NT2/D1 (cell line): ENCODE data around the gene OTUD7B.
"Not testable (repeated sequence)": the region's sequence is repeated elsewhere in the genome, so short reads cannot be mapped to it uniquely, and the experiment has no call there.

Source experiments
- DNase-seq: peaks from one replicate; pipeline ENCODE4 v3.0.0-alpha.2; 2011; ENCODE audit warnings: low read depth, low spot score
- H3K27me3 ChIP-seq: 2 replicates; pipeline ENCODE4 v1.6.0; 2011; ENCODE audit warnings: mild to moderate bottlenecking; ENCODE audit not compliant: insufficient read length, insufficient read depth
- H3K36me3 ChIP-seq: 2 replicates; pipeline ENCODE4 v1.6.1; 2011; ENCODE audit warnings: mild to moderate bottlenecking, low read length, mixed read lengths; ENCODE audit not compliant: insufficient read depth, insufficient read length
- H3K4me1 ChIP-seq: 2 replicates; pipeline ENCODE4 v1.5.1; 2011; ENCODE audit not compliant: insufficient read depth, insufficient read length
- H3K4me3 ChIP-seq: 2 replicates; pipeline ENCODE4 v1.5.1; 2011; ENCODE audit warnings: low read depth; ENCODE audit not compliant: insufficient read length
- H3K9ac ChIP-seq: 2 replicates; pipeline ENCODE4 v1.6.0; 2011; ENCODE audit warnings: low read depth; ENCODE audit not compliant: insufficient read length
- H3K9me3 ChIP-seq: 2 replicates; pipeline ENCODE4 v1.5.1; 2011; ENCODE audit warnings: mild to moderate bottlenecking, low read length; ENCODE audit not compliant: insufficient read depth
- SUZ12 ChIP-seq: IDR thresholded peaks from 2 replicates; pipeline ENCODE4 v1.6.1; 2011; ENCODE audit not compliant: insufficient read length, insufficient read depth; ENCODE audit errors: extremely low read depth
- YY1 ChIP-seq: IDR thresholded peaks from 2 replicates; pipeline ENCODE4 v1.6.1; 2011; ENCODE audit not compliant: insufficient read length, insufficient read depth
- ZNF274 ChIP-seq: IDR thresholded peaks from 2 replicates; pipeline ENCODE4 v1.6.1; 2011; ENCODE audit warnings: mild to moderate bottlenecking, low read depth, low read length

The OTUD7B gene

DNA sequence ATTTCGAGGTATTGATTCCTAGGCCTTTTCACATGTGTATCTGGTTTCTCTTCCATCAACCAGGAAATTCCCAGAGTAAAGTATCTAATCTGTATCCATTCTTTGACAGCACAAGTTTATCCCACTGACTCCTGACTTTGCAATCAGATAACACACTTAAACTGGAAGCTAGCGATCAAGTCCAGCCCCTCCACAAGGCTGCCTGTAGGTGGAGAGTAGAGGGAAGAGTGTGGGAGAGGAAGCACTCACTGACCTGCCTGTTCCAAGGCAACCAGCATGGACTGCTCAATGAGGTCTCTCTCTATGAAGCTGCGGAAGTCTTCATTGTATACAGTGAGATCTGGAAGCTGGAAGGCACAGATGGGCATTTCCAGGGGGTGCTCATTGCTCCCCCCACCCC, 43.5 kb downstream of the OTUD7B start:
- no peaks in the 10 kb centered on the region for H3K4me1 ChIP-seq
- no peak for DNase-seq
- no peak for TF ChIP-seq SUZ12
- TF ChIP-seq ZNF274: no peak
- TF ChIP-seq YY1: no peak
- H3K9me3 ChIP-seq: no peaks in the 10 kb centered on the region
- H3K27me3 ChIP-seq: no peaks in the 10 kb centered on the region
- H3K4me3 ChIP-seq: no peak overlapping the region
- H3K9ac ChIP-seq: no peak overlapping the region
- peaks cover 72% of the 10 kb centered on the region for H3K36me3 ChIP-seq

DNA sequence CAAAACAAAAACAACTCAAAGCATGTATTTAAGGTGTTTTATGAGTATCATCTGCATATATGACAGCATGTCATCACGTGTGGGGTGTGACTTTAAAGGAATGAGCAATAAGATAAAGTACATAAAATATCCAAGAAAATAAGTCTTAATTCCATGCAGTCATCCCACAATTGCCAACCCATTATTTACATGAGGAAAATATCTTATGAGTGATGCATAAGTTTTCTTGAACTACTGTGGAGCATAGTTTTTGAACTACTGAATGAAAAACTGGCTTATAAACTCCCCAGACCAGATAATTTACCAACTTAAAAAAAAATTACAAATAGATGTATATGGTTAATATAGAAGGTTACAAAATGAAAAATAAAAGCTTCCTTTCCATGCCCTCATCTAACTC, 44.1 kb downstream of the OTUD7B start:
- Histone ChIP-seq H3K4me1 (no peaks in the 10 kb centered on the region), H3K27me3 (no peaks in the 10 kb centered on the region), H3K36me3 (peaks cover 70% of the 10 kb centered on the region), H3K4me3 (no peak overlapping the region), H3K9me3 (no peaks in the 10 kb centered on the region), H3K9ac (no peak overlapping the region)
- DNase-seq: no peak
- TF ChIP-seq ZNF274 (no peak), YY1 (no peak), SUZ12 (no peak)

DNA sequence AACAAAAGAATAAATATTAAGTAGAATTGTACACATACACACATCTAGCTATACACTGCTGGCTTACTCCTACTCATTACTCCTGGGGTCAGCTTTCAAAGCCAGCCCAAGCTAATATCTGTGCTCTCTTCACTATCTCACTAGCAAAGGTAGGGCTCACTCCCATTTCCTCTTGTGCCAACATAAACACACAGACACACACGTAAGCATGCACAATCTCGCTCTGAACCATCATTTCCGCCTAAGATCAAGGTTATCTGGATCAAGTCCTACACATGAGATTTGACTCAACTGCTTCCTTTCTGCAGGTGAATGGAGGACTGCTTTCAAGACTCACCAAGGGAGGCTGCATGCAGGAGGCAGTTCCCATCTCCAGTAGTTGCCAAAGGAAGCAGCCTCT, 45.1 kb downstream of the OTUD7B start:
- Histone ChIP-seq H3K9ac (no peak overlapping the region), H3K36me3 (peaks cover 65% of the 10 kb centered on the region), H3K4me3 (no peak overlapping the region), H3K4me1 (no peaks in the 10 kb centered on the region), H3K27me3 (no peaks in the 10 kb centered on the region), H3K9me3 (no peaks in the 10 kb centered on the region)
- TF ChIP-seq YY1 (no peak), SUZ12 (no peak), ZNF274 (no peak)
- DNase-seq: no peak

- H3K36me3 ChIP-seq: peaks cover 67% of the 10 kb centered on the region
- no peak overlapping the region for H3K4me3 ChIP-seq
- H3K9me3 ChIP-seq: peaks cover 18% of the 10 kb centered on the region
- DNase-seq: no peak
- H3K9ac ChIP-seq: no peak overlapping the region
- no peaks in the 10 kb centered on the region for H3K27me3 ChIP-seq
- TF ChIP-seq ZNF274: no peak
- no peak for TF ChIP-seq YY1
- TF ChIP-seq SUZ12: no peak
- no peaks in the 10 kb centered on the region for H3K4me1 ChIP-seq
Observed at GRCh38 chr1:149963358-149963757, 47.2 kb downstream of the OTUD7B start.

GRCh38 chr1:149962736-149963135, 47.8 kb downstream of the OTUD7B start:
- DNase-seq: no peak
- Histone ChIP-seq H3K9ac (no peak overlapping the region), H3K36me3 (peaks cover 73% of the 10 kb centered on the region), H3K27me3 (no peaks in the 10 kb centered on the region), H3K4me3 (no peak overlapping the region), H3K9me3 (peaks cover 24% of the 10 kb centered on the region), H3K4me1 (no peaks in the 10 kb centered on the region)
- TF ChIP-seq YY1 (no peak), SUZ12 (no peak), ZNF274 (no peak)

DNA sequence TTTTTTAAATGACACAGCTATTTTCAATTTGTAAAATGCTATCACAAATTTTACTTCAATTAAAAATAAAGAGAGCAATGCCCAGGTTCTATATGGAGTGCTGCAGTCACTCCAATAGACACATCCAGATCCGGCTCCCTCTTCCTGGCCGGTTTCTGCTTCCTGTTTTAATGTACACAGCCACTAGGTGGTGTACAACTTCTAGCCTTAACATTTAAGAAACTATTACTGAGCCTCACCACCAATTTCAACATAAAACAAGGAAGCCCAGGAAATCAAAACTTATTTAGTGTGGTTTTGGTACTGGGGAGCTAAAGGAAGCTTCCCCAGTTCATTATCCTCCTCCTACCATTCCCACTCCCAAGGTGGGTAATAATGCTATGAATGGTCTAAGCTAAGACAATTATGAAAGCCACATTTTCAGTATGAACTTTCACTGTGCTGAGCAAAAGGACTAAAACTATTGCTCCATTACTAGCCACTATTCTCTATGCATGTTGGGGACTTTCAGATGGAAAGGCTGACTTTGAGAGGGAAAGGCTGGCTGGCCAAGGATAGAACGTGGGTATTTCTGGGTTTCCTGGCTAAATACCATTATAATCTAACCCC, 48.4 kb downstream of the OTUD7B start:
- Histone ChIP-seq H3K27me3 (no peaks in the 10 kb centered on the region), H3K9ac (no peak overlapping the region), H3K4me3 (no peak overlapping the region), H3K4me1 (no peaks in the 10 kb centered on the region), H3K9me3 (peaks cover 28% of the 10 kb centered on the region), H3K36me3 (peaks cover 77% of the 10 kb centered on the region)
- DNase-seq: peak; percentile 57
- TF ChIP-seq ZNF274 (no peak), SUZ12 (no peak), YY1 (no peak)

GRCh38 chr1:149957548-149957947, 53.0 kb downstream of the OTUD7B start:
- Histone ChIP-seq H3K9me3 (peaks cover 28% of the 10 kb centered on the region), H3K36me3 (peaks cover 49% of the 10 kb centered on the region)
- H3K9ac ChIP-seq, DNase-seq, H3K27me3 ChIP-seq, H3K4me3 ChIP-seq, H3K4me1 ChIP-seq: not testable (repeated sequence)

DNA sequence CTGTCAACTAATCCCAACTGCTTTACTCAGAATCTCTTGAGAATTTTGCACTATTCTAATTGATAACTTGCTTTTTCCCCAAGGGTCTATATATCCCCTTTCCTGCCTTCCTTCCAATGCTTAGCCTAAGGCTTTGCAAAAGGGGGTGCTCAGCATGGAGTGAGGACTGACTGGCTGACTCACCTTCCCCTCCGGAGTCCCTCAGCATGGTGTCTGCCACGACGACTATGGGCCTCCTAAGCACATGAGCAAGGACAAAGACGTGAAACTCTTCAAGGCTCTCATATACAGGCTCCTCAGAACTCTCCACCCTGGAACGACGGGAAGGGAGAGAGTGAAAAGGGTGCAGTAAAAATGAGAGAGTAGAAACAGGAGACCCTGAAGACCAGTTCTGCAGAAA, 60.6 kb downstream of the OTUD7B start:
- no peak overlapping the region for H3K9ac ChIP-seq
- no peaks in the 10 kb centered on the region for H3K4me1 ChIP-seq
- no peak for DNase-seq
- H3K27me3 ChIP-seq: no peaks in the 10 kb centered on the region
- H3K36me3 ChIP-seq: peaks cover 49% of the 10 kb centered on the region
- no peaks in the 10 kb centered on the region for H3K9me3 ChIP-seq
- no peak overlapping the region for H3K4me3 ChIP-seq
- TF ChIP-seq ZNF274 (no peak), YY1 (no peak), SUZ12 (no peak)
